AG04450 (cell line): Measurements from ENCODE around the gene LIF. TPM values are rescaled to one million over a fixed set of nuclear protein-coding genes. Genes with fewer than 3 reads are reported as not detected.

ENCODE experiments used
- CTCF ChIA-PET: fragments of 300-600, 350-600 bp; formaldehyde crosslinking; extraction: SDS; loops from one replicate; lab custom pipeline; 2022; ENCODE audit warnings: antibody characterized with exemption, inconsistent platforms; lab: Charles Lee
- POLR2A ChIA-PET: fragments of 350-600 bp; formaldehyde crosslinking; extraction: SDS; loops from one replicate; lab custom pipeline; 2021; ENCODE audit warnings: antibody characterized with exemption, inconsistent platforms; lab: Yijun Ruan, JAX
- DNase-seq: peaks from one replicate; pipeline ENCODE4 v3.0.0-alpha.2; 2011; ENCODE audit warnings: low read depth, low spot score
- H3K27ac ChIP-seq: one replicate; pipeline ENCODE4 v1.5.1; 2012; ENCODE audit warnings: low read depth, low read length, control low read depth
- H3K27me3 ChIP-seq: one replicate; pipeline ENCODE4 v1.6.0; 2012; ENCODE audit warnings: low read length; ENCODE audit not compliant: control insufficient read depth, insufficient read depth
- H3K4me3 ChIP-seq: 2 replicates; pipeline ENCODE4 v1.5.1; 2011; ENCODE audit warnings: mild to moderate bottlenecking, low read depth, low read length, control low read depth
- H3K9me3 ChIP-seq: 2 replicates; pipeline ENCODE4 v1.5.1; 2012; ENCODE audit warnings: low read length; ENCODE audit not compliant: control insufficient read depth, insufficient read depth
- polyA plus RNA-seq: library from polyadenylated mRNA; depleted of rRNA; stranded (reverse); fragments of >200 nt; gene quantifications from 2 replicates; pipeline ENCODE4 v1.2.3, GENCODE V29; 2011
- TF ChIP-seq, protein P1 (sequence below): IDR thresholded peaks from 2 replicates; pipeline ENCODE4 v1.5.1; 2011; ENCODE audit warnings: low read depth, low read length, control low read depth, inconsistent platforms

LIF gene
- polyA plus RNA-seq, 1 experiment = 53.9 TPM

DNA sequence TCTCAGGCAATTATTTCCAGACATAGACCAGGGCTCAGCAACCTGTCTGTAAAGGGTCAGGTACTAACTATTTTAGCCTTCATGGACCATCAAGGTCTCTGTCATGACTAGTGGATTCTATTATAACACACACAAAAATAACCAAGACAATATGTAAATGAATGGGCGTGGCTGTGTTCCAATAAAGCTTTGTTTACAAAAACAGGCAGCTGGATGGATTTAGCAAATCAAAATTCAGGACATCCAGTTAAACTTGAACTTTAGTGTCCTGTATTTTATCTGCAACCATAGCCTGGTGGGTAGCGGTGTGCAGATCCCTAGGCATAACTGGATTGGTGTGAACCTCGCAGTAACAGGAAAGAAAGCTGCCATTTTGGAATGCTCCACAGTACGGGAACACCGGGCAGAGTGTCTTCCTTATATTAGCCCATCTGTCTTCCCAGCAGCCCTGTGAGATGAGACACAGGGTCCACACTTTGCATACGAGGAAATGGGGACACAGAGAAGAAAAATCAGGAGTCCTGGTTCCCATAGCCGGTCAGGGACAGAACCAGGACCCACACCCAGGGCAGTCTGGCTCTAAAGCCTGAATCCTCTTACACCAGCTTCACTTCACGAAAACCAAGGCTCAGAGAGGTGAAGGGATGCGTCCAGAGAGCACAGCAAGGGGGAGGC, 15.6 kb downstream of the LIF start:
- CTCF ChIA-PET = interaction anchor here (1.0 kb wide), 1 partner anchor 22 kb away, joined by 3 read pairs; no protein-coding TSS in a partner anchor
- Histone ChIP-seq H3K4me3 (no peak overlapping the region), H3K27me3 (no peaks in the 10 kb centered on the region), H3K9me3 (no peaks in the 10 kb centered on the region), H3K27ac (no peak overlapping the region)
- TF ChIP-seq, protein P1, sequence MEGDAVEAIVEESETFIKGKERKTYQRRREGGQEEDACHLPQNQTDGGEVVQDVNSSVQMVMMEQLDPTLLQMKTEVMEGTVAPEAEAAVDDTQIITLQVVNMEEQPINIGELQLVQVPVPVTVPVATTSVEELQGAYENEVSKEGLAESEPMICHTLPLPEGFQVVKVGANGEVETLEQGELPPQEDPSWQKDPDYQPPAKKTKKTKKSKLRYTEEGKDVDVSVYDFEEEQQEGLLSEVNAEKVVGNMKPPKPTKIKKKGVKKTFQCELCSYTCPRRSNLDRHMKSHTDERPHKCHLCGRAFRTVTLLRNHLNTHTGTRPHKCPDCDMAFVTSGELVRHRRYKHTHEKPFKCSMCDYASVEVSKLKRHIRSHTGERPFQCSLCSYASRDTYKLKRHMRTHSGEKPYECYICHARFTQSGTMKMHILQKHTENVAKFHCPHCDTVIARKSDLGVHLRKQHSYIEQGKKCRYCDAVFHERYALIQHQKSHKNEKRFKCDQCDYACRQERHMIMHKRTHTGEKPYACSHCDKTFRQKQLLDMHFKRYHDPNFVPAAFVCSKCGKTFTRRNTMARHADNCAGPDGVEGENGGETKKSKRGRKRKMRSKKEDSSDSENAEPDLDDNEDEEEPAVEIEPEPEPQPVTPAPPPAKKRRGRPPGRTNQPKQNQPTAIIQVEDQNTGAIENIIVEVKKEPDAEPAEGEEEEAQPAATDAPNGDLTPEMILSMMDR = no peak
- POLR2A ChIA-PET = interaction anchor here (1.1 kb wide), 1 partner anchor 35 kb away, joined by 3 read pairs; no protein-coding TSS in a partner anchor
- DNase-seq = no peak

DNA sequence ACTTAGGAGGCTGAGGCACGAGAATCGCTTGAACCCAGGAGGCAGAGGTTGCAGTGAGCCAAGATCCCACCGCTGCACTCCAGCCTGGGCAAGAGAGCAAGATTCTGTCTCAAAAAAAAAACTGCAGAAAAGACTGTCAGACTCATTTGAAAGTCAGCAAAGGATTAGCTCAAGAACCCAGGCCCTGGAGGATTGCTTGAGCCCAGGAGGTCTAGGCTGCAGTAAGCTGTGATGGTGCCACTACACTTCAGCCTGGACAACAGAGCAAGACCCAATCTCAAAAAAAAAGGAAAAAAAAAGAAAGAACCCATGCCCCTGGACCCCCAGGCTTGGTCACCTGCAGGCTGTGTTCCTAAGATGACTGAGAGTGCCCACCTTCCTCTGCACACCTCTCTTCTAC, 16.2 kb downstream of the LIF start:
- POLR2A ChIA-PET = no interaction called here
- H3K27ac ChIP-seq = no peak overlapping the region
- no peaks in the 10 kb centered on the region for H3K27me3 ChIP-seq
- no peak overlapping the region for H3K4me3 ChIP-seq
- TF ChIP-seq, protein P1 = no peak
- CTCF ChIA-PET = interaction anchor here (1.0 kb wide), 1 partner anchor 23 kb away, joined by 3 read pairs; no protein-coding TSS in a partner anchor
- H3K9me3 ChIP-seq = peaks cover 5% of the 10 kb centered on the region
- no peak for DNase-seq

GRCh38 chr22:30228509-30229359, 17.8 kb downstream of the LIF start:
- CTCF ChIA-PET = no interaction called here
- H3K27ac ChIP-seq = no peak overlapping the region
- TF ChIP-seq, protein P1 = no peak
- POLR2A ChIA-PET = interaction anchor here (0.6 kb wide), 1 partner anchor 122 kb away, joined by 3 read pairs; no protein-coding TSS in a partner anchor
- no peak for DNase-seq
- H3K4me3 ChIP-seq = no peak overlapping the region
- H3K27me3 ChIP-seq = no peaks in the 10 kb centered on the region
- peaks cover 8% of the 10 kb centered on the region for H3K9me3 ChIP-seq

GRCh38 chr22:30227438-30228228, 18.9 kb downstream of the LIF start:
- H3K4me3 ChIP-seq = no peak overlapping the region
- DNase-seq = no peak
- H3K27ac ChIP-seq = no peak overlapping the region
- TF ChIP-seq, protein P1 = no peak
- H3K9me3 ChIP-seq = peaks cover 8% of the 10 kb centered on the region
- ChIA-PET POLR2A (interaction anchor here (0.6 kb wide), 1 partner anchor 121 kb away, joined by 3 read pairs; no protein-coding TSS in a partner anchor), CTCF (interaction anchor here (1.1 to 2.0 kb wide), 2 partner anchors 28 to 119 kb away, joined by 3 to 4 read pairs; no protein-coding TSS in a partner anchor)
- no peaks in the 10 kb centered on the region for H3K27me3 ChIP-seq
